ENCODE results near the gene RBM20. TPM values are rescaled to one million over a fixed set of nuclear protein-coding genes. Genes with fewer than 3 reads are reported as not detected.
"Not testable (repeated sequence)": the region's sequence is repeated elsewhere in the genome, so short reads cannot be mapped to it uniquely, and the experiment has no call there.

Gene RBM20
- total RNA-seq, 1 donor from 2014 or later = 4.6 TPM

DNA sequence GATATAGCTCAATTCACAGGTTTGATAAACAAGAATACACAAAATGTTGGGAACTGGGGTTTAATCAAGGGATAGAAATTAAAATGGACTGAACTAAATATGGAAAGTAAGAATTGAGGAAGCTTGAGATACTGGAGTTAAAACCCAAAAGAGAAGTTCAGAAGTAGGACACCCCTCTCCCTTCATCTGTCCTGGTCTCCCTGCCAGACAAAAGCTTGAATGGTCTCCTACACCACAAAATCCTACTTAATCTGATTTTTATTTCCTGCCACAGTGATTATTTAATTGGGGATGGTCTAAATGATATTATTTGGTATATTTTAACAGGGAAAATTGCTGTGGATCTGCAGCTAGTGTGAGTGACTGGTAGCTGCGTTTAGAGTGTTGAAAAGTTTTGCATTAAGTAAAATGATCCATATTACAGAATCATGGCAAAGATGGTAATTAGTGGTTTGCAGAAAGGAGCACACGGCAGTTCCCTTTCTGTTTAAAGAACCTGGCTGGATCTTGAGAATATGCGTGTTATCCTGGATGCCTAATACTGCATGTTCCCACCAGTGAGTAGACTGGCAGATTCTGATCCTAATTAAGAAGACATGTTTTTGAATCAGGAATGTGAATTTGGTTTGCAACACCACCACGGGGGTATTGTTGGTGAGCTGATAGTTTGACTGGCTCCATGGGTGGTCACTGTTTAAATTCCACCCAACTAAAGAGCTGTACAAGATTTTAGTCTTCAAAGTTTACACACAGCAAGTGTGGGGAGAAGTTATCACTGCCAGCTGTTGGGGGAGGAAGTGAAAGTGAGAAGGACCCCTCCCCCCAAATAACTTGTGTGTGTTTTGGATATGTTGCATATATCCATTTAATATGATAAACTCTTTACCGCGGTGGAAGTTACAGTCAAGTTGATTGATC, 5.5 kb downstream of the RBM20 start:
- DNase-seq = no peak

DNA sequence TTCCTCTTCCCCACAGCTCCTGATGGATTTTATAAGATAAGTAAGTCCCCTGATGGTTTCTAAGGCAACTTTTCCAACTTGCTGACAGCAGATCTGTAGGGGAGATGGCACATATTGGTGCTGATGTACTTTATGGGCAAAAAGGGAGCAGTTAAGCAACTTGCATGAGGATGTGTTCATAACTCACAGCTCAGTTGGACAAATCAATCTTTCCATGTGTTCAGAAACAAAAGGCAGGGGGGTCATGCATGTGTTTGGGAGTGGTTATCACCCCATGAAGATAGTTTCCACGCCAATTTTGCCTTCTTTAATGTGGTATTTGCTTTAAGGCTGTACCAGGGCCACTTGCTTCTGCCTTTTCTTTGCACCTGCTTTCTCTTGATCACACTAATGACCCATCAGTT, 6.1 kb downstream of the RBM20 start:
- DNase-seq = no peak

DNA sequence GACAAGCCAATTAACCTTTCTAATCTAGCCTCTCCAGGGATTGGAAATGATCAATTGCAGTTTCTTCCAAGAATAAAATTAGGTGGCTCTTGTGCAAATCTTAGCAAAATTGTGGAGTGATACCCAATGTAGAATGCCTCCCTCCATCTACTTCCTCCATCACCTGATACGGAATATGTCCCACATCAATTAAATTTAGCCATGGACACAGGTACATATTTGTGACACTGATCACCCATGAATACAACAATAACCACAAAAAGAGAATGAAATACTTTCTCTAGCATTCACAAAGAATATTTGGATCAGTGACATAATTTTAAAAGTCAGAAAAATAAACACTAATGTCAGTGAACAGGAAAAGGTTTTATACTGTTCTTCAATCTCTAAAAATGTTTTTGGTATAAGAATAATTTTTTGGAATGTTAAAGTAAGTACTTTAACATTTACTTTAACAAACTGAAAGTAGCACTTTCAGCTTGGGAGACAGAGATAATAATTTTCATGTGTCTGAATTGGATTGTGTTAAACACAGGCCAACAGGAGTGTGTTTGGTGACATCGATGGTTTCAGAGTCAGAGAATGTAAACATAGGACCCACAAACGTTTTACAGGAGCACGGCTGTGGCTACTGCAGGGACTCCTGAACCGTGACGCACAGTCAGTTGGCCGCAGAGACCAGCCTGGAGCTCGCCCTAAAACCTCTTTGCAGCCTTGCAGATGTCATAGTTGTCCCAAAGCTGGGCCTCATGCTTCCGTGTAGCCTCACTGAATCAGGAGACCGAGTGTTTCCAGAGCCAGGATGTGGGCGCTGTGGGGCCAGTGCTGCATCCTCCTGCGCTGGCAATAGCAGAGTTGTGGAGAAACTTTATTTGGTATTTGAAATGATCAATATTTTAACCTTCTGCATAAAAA, 7.2 kb downstream of the RBM20 start:
- DNase-seq = no peak

DNA sequence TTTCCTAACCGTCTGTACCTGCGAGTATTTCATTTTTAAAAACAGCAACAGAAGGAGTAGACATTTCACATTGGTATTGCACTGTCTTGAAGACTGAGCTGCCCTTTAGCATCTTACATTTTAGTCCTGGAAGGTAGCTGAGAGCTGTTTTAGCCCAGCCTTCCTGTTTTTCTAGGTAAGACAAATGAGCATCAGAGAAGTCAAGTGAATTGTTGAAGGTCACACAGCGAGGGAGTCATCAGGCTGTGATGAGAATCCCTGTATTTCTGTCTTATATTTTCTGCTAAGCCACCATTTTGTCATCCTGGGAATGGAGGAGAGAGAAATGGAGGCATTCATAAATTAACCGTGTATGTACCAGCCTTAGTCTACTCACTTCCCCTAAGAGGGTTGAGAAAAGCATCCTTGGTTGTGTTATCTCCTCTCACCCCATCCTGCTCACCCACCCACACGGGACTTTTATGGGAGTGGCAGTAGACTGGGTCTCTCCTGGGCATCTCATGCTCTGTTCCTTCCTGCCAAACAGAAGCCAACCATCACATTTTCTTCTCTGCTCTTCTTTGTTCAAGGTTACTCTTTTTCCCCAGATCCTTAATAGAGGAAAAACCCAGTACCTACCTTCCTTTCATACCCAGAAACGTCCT, 8.5 kb downstream of the RBM20 start:
- no peak for DNase-seq

DNA sequence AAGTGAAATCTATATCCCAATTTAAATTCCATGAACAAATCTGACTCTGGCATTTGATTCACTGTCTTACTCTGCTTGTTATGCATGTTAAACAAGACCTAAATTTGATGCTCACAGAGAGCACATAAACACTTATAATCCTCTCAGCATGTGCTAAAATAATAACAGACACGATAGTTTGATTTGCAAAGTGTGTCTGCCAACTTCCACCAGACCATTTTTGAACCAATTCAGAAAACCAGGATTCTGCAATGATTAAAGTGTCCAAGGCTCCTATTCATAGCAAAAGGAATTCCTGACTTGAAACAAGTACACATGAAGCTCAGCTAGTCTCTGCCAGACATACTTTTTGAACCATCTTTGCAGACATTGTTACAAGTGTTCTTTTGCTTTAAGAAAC, 11.2 kb downstream of the RBM20 start:
- DNase-seq = no peak

DNA sequence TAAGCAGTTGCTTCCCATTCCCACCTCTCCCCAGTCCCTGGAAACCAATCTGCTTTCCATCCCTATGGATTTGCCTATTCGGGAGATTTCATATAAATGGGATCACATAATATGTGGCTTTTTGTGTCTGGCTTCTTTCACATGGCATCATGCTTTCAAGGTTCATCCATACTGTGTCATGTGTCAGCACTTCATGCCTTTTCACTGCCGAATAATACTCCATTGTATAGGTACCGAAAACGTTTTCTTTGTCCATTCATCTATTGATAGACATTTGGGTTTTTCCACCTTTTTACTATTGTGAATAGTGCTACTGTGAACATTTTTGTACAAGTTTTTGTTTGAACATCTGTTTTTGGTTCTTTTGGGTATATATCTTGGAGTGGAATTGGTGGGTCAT, 12.5 kb downstream of the RBM20 start:
- no peak for DNase-seq

DNA sequence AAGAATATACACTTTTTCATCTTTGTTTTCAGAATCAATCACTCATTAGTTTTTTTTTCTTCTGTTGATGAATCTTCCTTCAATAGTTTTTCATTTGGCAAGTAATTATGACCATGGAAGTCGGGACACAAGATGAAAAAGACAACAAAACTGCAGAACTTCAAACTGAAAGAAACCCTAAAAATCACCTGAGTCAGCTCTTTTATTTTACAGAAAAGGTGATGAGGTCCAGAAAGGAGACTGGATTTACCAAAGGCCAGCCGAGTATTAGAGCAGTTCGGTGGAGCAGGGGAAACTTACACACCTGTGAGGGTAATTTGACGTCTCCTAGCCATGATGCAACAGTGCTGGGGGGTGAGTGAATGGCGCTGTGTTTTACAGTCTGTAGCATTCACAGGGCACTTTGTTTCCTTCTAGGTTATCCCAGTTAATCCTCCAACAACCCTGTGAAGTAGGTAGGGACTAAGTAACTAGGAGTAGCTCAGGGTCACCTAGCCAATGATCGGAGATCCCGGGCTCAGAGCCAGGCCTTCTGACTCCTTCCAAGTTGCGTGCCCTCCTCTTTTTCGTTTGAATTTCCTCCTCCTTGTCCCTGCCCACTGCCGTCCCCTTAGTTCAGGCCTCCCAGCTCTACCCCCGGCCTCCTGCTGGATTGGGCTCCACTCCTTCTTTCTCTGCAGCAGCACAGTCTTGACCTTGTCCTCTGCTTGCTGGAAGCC, 14.0 kb downstream of the RBM20 start:
- no peak for DNase-seq

DNA sequence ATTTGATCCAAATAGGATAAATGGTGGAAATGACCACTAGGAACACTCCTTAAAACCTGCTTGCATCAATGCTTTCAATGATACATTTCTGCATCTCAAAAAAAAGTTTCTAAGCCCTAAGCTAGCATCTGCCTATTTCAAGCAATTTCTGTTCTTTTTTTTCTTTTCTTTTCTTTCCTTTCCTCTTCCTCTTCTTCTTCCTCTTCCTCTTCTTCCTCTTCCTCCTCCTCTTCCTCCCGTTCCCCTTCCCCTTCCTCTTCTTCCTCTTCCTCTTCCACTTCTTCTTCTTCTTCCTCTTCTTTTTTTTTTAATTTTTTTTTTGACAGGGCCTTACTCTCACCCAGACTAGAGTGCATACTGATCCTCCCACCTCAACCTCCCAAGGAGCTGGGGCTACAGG, 15.4 kb downstream of the RBM20 start:
- no peak for DNase-seq

DNA sequence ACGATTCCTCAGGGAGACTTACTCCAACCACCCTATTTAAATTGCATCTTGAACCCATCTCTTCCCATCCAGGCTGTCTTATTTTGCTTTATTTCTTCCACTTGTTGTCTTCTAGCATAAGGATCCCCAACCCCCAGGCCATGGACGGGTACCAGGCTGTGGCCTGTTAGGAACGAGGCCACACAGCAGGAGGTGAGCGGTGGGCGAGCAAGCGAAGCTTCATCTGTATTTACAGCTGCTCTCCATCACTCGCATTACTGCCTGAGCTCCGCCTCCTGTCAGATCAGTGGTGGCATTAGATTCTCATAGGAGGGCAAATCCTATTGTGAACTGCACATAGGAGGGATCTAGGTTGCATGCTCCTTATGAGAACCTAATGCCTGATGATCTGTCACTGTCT, 16.2 kb downstream of the RBM20 start:
- DNase-seq = not testable (repeated sequence)

DNA sequence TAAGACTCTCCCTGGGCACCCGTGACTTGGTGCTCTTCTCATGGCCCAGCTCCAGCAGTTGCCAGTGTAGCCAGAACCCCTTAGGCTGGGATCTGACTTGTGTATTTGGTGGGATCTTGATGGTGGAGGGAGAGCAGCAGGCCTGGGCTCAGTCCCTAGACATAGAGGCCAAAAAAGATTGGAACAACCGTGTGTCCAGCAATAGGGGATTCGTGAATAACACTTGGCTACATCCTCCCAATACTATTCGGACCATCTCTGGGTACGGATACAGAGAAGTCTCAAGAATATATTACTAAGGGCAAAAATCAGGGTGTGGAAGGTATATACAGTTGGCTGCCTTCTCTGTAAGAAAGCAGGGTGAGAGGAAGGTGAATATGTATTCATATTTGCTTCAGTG, 17.2 kb downstream of the RBM20 start:
- no peak for DNase-seq

DNA sequence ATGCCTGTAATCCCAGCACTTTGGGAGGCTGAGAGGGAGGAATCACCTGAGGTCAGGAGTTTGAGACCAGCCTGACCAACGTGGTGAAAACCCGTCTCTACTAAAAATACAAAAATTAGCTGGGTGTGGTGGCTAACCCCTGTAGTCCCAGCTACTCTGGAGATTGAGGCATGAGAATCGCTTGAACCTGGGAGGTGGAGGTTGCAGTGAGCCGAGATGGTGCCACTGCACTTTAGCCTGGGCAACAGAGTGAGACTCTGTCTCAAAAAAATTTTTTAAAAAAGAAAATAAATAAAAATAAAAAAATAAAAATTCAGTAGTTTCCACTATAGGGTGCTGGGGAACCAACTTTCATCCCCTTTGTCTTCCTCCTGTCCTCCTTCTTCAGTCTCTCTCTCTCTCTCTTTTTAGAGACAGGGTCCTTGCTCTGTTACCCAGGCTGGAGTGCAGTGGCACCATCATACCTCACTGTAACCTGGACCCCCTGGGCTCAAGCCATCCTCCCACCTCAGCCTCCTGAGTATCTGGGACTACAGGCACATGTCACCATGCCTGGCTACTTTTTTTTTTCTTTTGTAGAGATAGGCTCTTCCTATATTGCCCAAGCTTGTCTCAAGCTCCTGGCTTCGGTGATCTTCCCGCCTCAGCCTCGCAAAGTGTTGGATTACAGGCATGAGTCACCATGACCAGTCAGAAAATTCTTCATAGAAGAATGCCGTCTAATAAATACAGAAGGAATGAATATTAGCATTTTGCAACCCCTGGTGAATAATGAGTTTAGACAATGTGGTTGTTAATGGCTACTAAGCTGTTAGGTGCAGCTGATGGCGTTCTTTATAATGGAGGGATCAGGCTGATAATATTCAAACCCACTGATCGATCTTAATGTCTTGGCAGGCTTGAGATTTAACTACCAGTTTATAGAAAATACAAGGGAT, 20.6 kb downstream of the RBM20 start:
- DNase-seq = peak; percentile 54

DNA sequence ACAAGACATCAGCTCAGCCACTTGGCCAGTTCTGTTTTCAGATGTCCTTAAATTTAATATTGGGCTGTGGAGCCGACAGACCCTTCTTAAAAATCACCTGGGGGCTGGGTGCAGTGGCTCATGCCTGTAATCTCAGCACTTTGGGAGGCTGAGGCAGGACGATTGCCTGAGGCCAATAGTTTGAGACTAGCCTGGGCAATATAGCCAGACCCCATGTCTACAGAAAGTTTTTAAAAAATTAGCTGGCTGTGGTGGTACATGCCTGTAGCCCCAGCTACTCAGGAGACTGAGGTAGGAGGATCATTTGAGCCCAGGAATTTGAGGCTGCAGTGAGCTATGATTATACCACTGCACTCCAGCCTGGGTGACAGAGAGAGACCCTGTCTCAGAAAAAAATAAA, 22.1 kb downstream of the RBM20 start:
- DNase-seq = not testable (repeated sequence)

DNA sequence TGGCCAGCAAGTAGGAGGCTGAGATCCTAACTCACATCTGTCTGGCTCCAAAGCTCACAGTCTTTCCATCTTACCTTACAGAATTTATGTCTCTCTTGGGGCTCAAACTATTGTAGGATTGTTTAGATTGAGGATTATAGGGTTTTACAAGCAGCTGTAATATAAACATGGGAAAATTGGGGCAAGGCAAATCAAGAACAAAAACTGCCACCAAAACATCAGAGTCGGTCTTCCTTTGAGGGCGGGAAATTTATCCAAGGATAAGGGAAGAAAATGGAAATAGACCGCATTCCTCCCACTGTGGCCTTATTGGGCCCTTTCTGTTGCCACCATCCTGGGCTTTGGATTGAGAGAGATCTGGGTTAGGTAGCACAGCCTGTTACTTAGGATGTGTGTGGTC, 22.5 kb downstream of the RBM20 start:
- DNase-seq = no peak

DNA sequence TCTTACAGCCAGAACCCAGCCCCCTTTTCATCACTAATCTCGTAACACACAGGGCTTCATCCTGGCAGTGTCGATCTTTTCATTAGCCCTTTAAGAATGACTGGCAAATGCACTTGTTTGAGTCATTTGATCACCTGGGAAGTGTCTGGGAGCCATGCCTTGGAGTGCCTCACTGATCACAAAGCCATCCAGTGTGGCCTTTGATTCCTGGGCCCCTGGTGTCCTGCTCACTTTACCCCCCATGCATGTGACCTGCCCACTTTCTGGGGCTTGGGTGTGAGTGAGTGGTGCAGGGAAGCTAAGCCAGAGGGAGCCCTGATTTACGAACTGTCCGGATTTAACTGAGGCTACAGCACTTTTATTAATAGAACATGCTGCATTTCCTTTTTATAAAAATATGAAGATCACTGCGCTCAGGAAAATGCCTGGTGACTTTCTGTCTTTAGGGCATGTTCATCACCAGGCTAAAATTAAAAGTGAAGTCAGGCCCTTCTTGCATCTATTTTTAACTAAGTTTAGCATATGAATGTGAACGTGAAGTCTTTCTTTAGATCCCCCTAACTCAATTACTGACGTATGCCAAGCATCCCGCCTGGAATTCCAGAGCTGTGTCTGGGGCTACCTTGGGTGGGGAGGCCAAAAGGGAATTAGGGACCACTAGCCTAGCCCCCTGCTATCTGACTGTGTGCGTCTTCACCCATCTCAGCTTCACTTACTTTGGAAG, 23.6 kb downstream of the RBM20 start:
- DNase-seq = no peak

DNA sequence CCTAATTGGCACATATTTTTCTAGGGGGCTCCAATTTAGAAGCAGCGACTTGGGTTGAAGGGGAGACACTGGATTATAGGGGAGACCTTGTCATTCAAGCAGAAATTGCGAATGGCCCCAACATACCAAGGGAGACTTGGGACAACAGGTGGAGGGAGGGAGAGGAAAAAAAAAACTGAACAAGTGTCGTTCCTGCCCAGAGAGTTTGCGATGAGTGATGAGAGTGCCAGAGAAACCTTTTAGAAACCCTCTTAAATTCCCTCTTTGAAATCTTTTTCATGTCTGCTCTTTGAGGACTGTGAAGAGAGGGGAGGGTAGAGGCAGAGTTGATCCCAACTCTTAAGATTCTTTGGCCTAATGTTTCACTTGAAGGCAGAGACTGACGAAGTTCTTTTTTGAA, 24.3 kb downstream of the RBM20 start:
- no peak for DNase-seq

DNA sequence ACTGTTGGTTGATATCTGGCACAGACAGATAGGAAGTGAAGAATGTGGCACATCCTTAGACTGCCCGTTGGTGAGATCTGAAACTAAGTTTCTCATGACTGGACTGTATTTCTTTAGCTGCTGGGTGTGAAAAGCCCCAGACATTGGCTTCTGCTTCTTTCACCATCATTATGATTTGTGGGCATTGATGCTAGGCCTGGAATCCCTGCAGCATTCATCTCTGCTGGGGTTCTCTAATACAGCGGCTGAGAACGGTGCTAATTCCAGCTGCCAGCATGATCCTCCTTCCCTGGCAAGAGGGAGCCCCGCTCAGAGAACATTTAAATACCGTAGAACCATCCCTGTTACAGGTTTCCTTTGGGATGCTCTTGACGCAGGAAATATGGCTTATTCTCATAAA, 26.2 kb downstream of the RBM20 start:
- DNase-seq = no peak

DNA sequence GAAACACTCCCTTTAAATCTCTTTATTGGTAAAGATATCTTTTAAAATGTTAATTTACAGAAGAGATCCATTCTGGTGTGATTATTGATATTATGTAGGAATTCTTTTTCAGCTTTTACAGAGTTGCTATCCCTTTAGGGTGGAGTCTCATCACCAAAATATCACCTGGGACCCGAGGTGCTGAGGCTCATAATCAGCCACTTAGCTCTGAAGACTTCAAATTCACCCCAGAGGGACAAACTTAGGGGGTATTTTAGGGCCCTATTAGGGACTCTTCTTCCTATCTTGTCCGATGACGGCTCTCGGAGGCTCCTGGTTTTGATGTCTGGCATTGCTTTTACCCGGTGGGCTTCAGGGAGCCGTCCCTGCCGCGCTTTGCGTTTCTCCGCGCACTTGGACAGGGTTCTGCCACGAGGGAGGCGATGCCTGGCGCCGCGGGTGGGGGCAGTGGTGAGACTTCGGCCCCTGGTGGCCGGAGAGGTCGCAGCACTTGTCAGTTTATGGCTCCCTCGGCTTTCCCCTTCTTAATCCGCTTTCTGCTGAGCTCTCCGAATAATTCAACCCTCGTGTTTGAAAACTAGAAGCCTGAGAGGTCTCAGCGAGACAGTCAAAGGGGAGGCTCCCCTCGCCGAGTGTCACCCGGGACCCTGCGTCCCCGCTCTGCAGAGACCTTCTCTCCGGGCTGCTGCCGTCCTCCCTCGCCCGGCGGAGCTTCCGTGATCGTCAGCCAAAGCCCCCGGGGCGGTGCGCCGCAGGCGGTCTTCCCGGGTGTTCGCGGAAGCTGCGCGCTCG, 27.8 kb downstream of the RBM20 start:
- peak; percentile 84 for DNase-seq

DNA sequence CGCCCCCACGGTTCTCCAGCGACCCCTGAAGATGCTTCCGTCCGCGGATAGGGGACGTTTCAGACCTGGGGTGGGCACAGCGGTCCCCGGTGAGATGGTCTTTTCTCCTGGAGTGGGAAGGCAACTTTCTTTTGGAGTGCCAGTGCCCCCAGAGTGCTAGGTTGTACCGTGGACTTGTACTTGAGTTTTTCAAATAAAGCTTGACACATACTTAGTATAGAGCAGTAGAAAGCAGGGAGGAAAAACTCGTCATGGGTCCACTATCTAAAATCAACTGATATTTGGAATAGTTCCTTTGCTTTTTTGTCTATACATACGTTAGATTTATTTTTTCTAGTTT, 28.4 kb downstream of the RBM20 start:
- no peak for DNase-seq

DNA sequence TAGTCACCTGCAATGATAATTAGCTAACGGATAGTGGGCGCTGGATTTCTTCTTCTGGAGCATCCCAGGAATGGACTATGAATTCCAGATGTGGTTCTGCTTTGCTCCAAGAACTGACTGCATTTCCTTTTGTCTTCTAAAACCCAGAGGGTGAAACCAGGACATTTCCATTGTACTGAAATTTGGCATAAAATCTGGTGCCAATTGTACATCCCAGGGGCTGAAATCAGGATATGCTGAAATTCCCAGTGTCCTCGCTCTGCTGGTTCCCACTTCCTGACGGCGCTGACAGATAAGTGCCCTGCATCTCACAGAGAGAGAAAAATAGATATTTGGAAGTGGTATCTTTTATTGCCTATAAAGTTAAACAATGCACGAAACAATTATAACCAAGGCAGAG, 31.9 kb downstream of the RBM20 start:
- DNase-seq = peak; percentile 18

Measured in dermis blood vessel endothelial cell (primary cell).